Effector CD8-positive, alpha-beta T cell (primary cell): ENCODE data around the gene MYEOV.

Experiments used
- DNase-seq: peaks from one replicate; lab custom pipeline; 2025; lab: John Stamatoyannopoulos, UW

The MYEOV gene

DNA sequence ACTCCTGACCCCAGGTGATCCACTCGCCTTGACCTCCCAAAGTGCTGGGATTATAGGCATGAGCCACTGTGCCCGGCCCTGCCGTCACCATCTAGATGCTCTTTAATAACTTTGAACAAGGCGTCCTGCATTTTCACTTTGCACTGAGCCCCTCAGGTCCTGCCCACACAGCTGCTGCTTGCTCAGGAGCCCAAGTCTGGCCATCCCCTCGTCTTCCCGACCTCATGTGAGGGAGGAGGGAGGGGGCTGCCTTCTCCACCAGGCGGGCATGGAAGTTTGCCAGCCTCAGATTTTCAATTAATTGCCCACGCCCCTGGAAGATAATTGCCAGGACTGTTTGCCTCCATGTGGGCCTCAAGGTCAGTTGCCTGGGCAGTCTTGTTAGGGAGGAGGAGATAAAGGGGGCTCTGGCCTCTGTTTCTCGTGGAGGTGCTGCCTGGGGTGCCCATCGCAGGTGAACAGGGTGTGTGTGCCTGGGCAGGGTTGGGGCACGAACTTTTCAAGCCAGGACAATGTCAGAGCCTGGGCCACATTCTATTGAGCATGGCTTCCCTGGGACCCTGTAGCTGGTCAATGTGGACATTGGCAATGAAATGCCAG lies 27.9 kb upstream of the MYEOV start:
- DNase-seq: no peak

DNA sequence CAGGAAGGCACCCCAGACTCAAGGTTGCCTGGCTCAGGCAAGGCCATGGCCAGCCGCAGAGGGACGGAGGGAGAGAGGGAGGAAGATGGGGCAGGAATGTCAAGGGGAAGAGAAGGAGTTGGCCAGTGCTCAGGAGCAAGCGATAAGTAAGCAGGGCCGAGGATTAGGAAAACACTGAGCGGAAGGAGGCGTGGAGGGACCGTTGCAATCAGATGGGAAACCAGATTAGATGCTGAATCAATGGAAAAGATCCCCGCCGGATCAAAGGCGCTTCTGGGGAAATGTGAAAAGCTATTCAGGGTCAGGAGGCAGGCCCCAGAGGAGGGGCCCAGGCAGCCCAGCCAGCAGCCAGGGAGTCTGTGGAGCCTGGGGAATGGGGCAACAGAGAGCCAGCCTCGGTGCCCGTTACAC lies 26.6 kb upstream of the MYEOV start:
- no peak for DNase-seq

DNA sequence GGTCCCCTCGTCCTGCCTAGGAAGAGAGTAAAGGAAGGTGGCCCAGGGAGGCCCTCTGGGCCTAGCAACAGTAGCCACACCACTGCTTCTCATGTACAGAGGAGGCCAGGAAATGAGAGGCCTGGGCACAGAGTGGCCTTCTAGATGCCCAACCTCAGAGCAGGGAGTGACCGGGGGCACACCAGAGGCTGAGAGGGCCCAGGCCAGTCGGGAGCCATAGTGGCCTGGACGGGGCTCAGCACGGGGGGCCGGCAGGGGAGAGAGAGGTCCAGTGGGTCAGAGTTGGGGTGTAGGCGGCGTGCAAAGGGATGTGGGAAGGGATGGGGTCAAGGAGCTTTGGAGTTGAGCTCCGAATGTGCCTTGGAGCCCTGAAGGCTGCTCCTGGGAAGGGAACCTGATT lies 25.0 kb upstream of the MYEOV start:
- DNase-seq: no peak

- no peak for DNase-seq
Measured at GRCh38 chr11:69269388-69269787, 24.6 kb upstream of the MYEOV start.

GRCh38 chr11:69269926-69270697 lies 23.8 kb upstream of the MYEOV start:
- no peak for DNase-seq

DNA sequence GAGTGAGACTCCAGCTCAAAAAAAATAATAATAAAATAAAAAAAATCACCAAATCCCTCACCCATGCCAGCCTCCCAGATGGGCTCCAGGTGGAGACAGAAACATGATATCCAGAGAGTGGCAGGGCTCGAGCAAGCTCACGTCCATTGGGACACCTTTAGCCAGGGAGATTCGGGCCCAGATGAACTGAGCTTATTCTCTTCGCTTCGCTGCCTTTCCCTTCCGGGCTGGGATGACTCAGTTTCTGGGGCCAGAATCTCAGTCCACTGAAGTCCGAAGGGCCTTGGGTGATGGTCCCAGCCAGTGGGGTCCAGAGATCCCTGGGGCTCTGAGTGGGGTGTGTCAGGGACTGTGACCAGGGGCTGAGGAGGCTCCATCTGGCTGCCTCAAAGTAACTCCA lies 23.0 kb upstream of the MYEOV start:
- no peak for DNase-seq

- no peak for DNase-seq
Measured at GRCh38 chr11:69272055-69272454, 21.9 kb upstream of the MYEOV start.

DNA sequence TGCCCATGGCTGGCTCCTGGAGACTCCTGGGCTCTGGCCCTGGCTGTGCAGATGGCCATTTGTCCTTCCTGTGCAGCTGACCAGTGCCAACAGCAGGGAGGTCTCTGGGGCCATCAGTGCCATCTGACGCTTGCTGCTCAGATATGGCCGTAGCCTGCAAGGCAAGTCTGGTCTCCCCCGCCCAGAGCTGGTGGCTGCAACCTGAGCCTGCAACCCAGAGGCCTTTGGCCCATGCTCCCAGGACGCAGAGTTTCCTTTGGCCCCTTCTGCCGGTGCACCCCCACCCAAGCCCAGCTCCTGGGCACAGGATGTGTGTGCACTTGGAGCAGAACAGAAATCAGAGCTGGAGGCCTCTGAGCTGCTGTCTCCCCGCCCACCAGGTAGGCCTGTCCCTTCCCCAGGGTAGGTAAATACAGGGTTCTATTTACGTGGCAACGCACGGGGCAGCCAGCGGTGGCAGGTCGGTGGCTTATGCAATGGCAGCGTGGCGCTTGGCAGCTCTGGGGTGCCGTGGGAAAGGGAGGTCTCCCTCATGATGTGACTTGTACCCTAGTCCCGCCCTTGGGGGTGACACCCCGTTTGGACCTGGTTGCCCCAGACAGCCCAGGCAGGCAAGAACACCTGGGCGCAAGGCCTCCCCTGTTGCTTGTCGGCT lies 21.0 kb upstream of the MYEOV start:
- DNase-seq: no peak

GRCh38 chr11:69273571-69273970 lies 20.4 kb upstream of the MYEOV start:
- no peak for DNase-seq

DNA sequence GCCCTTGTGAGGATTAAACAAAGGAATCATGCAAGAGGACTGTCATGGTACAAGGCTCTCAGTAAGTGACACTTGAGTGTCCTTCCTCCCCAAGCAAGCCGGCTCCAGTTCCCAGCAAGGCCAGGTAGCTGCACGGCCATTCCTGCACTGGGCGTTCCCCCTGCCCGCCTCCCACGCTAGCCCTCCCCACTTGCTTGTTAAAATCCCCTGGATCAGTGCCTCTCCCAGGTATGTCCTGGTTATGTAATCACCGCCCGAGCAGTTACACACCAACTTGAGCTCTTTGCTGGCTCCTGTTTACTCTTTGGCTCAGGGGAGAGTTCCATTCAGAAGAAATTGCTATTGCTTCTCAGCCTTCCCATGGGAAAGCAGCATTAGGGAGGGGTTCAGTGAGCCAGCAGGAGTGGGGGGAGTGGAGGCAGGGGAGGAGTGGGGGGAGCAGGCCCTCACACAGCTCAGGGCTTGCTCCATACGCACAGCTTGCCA lies 19.4 kb upstream of the MYEOV start:
- DNase-seq: no peak

DNA sequence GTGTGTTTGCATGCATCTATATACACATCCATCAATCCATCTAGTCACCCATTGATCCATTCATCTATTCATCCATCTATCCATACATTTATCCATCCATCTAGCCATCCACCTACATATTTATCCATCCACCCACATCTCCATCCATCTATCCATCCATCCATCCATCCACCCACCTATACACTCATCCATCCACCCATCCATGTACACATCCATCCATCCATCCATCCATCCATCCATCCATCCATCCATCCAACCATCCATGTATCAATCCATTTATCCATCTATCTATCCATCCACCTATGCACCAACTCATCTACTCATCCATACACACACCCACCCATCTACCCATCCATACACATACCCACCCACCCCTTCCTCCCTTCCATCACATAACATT lies 18.8 kb upstream of the MYEOV start:
- DNase-seq: no peak

- no peak for DNase-seq
Measured at GRCh38 chr11:69276165-69276564, 17.8 kb upstream of the MYEOV start.

DNA sequence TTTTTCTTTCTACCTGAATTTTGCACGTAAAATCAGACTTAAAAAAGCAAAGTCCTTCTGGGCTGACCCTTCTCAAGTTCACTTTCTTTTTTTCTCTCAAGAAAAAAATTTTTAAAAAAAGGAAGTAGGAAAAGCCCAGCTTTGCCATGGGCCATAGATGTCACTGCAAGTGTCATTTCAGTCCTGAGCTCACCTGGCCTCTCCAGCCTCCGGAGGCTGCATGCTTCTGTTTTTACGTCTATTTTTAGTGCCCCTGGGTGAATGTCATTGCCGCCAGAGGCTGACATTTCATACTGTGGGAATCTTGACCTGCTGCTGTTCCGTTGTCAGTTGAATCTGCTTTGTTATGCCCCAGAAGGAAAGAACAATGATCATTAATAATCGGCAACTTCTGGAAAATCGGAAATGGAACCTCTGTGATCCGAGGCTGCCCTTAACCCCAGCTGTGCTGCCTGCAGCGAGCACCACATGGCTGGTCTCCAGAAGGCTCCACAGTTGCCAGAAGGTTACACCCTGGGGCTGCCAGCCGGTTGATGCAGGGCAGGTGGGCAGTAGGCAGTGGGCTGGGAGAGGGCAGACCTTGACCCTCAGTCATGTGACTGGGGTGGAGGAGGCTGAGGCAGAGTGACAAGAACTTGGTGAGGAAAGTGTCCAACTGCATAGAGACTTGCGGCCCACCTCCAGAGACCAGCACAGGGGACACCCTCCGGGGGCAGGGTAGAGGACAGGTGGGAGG lies 16.7 kb upstream of the MYEOV start:
- DNase-seq: no peak

DNA sequence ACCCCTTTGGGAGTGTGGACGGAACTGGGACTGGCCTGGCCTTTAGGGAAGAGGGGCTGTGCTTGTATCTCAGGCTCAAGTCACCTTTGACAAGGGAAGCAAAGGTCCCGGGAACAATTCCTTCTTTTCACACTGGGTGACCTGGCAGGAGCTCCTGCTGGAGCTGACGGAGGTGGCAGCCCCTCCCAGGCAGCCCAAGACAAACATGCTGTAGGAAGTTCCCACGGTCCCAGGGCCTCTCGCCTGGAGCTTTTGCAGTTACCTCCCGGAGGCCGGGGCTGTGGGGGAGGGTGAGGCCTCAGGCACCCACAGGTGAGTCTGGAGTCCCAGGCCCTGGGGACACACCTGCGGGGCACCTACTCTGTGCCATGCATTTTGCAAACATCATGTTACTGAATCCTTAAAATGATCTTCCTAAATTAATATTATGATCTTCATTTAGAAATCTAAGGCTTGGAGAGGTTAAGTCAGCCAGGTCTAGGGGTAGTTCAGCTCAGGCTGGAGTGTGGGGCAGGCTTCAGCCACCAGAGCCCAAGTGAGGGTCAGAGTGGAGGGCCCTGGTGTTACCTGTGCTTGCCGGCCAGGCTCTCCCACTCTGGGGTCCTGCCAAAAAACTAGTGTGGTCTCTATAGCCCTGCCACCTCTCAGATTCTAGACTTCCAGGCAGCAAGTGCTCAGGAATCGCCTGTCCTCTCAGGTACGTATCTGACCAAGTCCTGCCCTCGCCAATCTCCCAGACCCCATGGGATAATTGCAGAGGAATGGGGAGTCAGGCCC lies 15.7 kb upstream of the MYEOV start:
- no peak for DNase-seq

- no peak for DNase-seq
Measured at GRCh38 chr11:69280451-69280850, 13.5 kb upstream of the MYEOV start.

- no peak for DNase-seq
Measured at GRCh38 chr11:69280994-69281393, 13.0 kb upstream of the MYEOV start.

- DNase-seq: no peak
Measured at GRCh38 chr11:69283446-69283845, 10.5 kb upstream of the MYEOV start.

DNA sequence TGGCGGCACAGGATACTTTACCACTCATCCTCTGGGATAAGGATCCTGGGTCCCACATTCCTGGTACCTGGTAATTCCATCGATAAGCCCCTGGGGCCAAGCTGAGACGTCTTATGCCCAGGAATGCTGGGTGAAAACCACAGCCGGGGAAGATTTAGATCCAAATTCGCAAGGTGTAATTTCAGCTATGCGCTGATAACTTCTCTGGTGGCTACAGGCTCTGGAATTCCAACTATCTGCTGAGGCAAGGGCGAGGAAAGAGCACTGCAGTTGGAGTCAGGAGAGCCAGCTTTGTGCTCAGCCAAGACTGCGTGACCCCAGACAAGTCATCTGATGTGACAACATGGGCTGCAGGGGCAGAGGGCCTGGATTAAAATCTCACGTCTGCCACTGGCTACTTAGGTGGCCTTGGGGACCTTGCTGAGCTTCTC lies 9.9 kb upstream of the MYEOV start:
- DNase-seq: no peak

DNA sequence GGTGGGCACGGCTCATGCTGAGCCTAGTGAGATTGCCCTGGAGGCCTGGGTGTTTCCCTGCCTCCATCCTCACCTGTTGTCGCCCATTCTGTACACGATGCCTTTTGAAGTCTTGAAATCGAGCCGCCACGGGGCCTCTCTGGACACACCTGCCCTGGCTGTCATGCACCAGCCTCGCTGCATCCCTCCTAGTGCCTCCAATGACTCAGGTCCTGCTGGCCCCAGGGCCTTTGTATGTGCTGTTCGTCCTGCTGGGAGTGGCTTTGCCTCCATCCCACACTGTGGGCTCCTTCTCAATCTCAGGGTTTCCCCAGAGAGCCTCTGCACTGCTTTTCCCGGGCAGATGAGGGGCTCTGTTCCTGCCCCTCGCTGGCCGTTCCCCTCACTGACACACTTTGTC lies 8.9 kb upstream of the MYEOV start:
- DNase-seq: no peak

DNA sequence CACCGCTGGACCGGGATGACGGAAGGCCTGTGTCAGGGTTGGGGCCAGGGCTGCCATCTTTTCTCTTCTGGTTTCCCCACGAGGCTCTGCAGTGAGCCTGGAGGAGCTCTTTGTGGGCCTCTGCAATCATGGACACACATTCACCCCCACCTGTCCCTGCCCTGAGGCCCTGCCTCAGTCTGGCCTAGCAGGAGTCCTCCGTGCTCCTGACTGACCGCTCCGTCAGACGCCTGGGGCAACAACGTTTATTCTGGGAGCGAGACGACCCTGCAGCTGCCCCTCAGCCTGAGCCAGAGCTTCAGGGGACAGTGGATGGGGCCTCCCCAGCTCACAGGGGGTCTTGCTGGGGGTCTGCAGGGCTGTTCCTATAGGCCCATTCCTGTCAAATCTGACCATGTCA lies 8.2 kb upstream of the MYEOV start:
- DNase-seq: no peak
